Neural cell (in vitro differentiated cells): ENCODE data around the gene PLA2G4C. TPM values are rescaled to one million over a fixed set of nuclear protein-coding genes. Genes with fewer than 3 reads are reported as not detected.

Source experiments
- H2AFZ ChIP-seq: fragments of 200-600, 300-800 bp; sonication (generic), shearing (Covaris generic); 2 replicates; pipeline ENCODE4 v1.6.0; 2014; ENCODE audit warnings: low read depth, mild to moderate bottlenecking, antibody characterized with exemption, low read length, moderate library complexity
- H3F3A ChIP-seq: fragments of 200-600 bp; shearing (Covaris generic); 2 replicates; pipeline ENCODE4 v1.6.1; 2016; ENCODE audit warnings: mild to moderate bottlenecking, moderate library complexity, mixed read lengths, antibody characterized with exemption, low read length; ENCODE audit not compliant: insufficient read depth, poor library complexity, severe bottlenecking
- H3K27ac ChIP-seq: fragments of 200-600, 300-800 bp; sonication (generic), shearing (Covaris generic); 2 replicates; pipeline ENCODE4 v1.5.1; 2014; ENCODE audit warnings: mild to moderate bottlenecking, low read length, moderate library complexity
- H3K27me3 ChIP-seq: fragments of 300-800, 200-600 bp; sonication (generic), shearing (Covaris generic); 2 replicates; pipeline ENCODE4 v1.6.0; 2014; ENCODE audit warnings: mild to moderate bottlenecking, low read depth, low read length, moderate library complexity; ENCODE audit not compliant: insufficient read depth
- H3K36me3 ChIP-seq: fragments of 300-800, 200-600 bp; sonication (generic), shearing (Covaris generic); 2 replicates; pipeline ENCODE4 v1.5.1; 2014; ENCODE audit warnings: mild to moderate bottlenecking, antibody characterized with exemption, low read length, moderate library complexity; ENCODE audit not compliant: insufficient read depth
- H3K4me2 ChIP-seq: fragments of 300-800, 200-600 bp; sonication (generic), shearing (Covaris generic); 2 replicates; pipeline ENCODE4 v1.6.0; 2014; ENCODE audit warnings: mild to moderate bottlenecking, low read length
- H3K4me3 ChIP-seq: fragments of 300-800, 200-600 bp; sonication (generic), shearing (Covaris generic); 2 replicates; pipeline ENCODE4 v1.5.1; 2014; ENCODE audit warnings: mild to moderate bottlenecking, low read length, moderate library complexity
- H3K79me2 ChIP-seq: fragments of 200-600 bp; shearing (Covaris generic); replicated peaks from 2 replicates; pipeline ENCODE4 v1.6.0; 2014; ENCODE audit warnings: mild to moderate bottlenecking, low read length, moderate library complexity; ENCODE audit not compliant: insufficient read depth
- H3K9ac ChIP-seq: fragments of 300-800, 200-600 bp; sonication (generic), shearing (Covaris generic); 2 replicates; pipeline ENCODE4 v1.6.1; 2016; ENCODE audit warnings: mild to moderate bottlenecking, low read length, mixed read lengths
- H3K9me2 ChIP-seq: fragments of 200-600 bp; shearing (Covaris generic); 2 replicates; pipeline ENCODE4 v1.6.1; 2016; ENCODE audit warnings: mild to moderate bottlenecking, low read length, mixed read lengths; ENCODE audit not compliant: insufficient read depth
- H3K9me3 ChIP-seq: fragments of 200-600, 300-800 bp; sonication (generic), shearing (Covaris generic); 2 replicates; pipeline ENCODE4 v1.6.1; 2016; ENCODE audit warnings: mild to moderate bottlenecking, mixed run types, low read length, moderate library complexity, mixed read lengths
- H4K20me1 ChIP-seq: fragments of 200-600 bp; shearing (Covaris generic); 2 replicates; pipeline ENCODE4 v1.6.1; 2016; ENCODE audit warnings: mild to moderate bottlenecking, mixed run types; ENCODE audit not compliant: insufficient read depth
- CTCF ChIP-seq: fragments of 450-650 bp; IDR thresholded peaks from 2 replicates; pipeline ENCODE4 v1.5.1; 2014; ENCODE audit warnings: antibody characterized with exemption, mild to moderate bottlenecking, moderate library complexity; ENCODE audit not compliant: poor library complexity, severe bottlenecking
- EP300 ChIP-seq: fragments of 450-650 bp; conservative IDR thresholded peaks from 2 replicates; pipeline ENCODE4 v1.6.1; 2014; ENCODE audit warnings: antibody characterized with exemption, mild to moderate bottlenecking, moderate library complexity; ENCODE audit not compliant: poor library complexity, severe bottlenecking
- EZH2 ChIP-seq: fragments of 200-600, 300-800 bp; shearing (Covaris generic), sonication (generic); IDR thresholded peaks from 2 replicates; pipeline ENCODE4 v1.6.1; 2014; ENCODE audit warnings: antibody characterized with exemption, low read length, borderline replicate concordance, mild to moderate bottlenecking; ENCODE audit not compliant: insufficient read depth, poor library complexity, severe bottlenecking
- MXI1 ChIP-seq: fragments of 450-650 bp; conservative IDR thresholded peaks from 2 replicates; pipeline ENCODE4 v1.6.1; 2014; ENCODE audit warnings: antibody characterized with exemption, mild to moderate bottlenecking; ENCODE audit not compliant: poor library complexity, severe bottlenecking
- POLR2AphosphoS5 ChIP-seq: IDR thresholded peaks from 2 replicates; pipeline ENCODE4 v1.6.1; 2012
- RAD21 ChIP-seq: fragments of 450-650 bp; conservative IDR thresholded peaks from 2 replicates; pipeline ENCODE4 v1.6.1; 2014; ENCODE audit warnings: antibody characterized with exemption, mild to moderate bottlenecking, moderate library complexity
- REST ChIP-seq: IDR thresholded peaks from 2 replicates; pipeline ENCODE4 v1.6.1; 2012; ENCODE audit warnings: borderline replicate concordance
- SMC3 ChIP-seq: fragments of 450-650 bp; conservative IDR thresholded peaks from 2 replicates; pipeline ENCODE4 v1.6.1; 2014; ENCODE audit warnings: antibody characterized with exemption, mild to moderate bottlenecking, moderate library complexity; ENCODE audit not compliant: poor library complexity
- TAF1 ChIP-seq: IDR thresholded peaks from 2 replicates; pipeline ENCODE4 v1.6.1; 2012; ENCODE audit warnings: low read depth
- polyA plus RNA-seq: library from polyadenylated mRNA; depleted of rRNA; stranded (reverse); fragments of >200 nt; gene quantifications from 2 replicates; pipeline ENCODE4 v1.2.3, GENCODE V29; 2014

PLA2G4C gene
- polyA plus RNA-seq, 1 donor from 2014 or later, result 8.6 TPM

DNA sequence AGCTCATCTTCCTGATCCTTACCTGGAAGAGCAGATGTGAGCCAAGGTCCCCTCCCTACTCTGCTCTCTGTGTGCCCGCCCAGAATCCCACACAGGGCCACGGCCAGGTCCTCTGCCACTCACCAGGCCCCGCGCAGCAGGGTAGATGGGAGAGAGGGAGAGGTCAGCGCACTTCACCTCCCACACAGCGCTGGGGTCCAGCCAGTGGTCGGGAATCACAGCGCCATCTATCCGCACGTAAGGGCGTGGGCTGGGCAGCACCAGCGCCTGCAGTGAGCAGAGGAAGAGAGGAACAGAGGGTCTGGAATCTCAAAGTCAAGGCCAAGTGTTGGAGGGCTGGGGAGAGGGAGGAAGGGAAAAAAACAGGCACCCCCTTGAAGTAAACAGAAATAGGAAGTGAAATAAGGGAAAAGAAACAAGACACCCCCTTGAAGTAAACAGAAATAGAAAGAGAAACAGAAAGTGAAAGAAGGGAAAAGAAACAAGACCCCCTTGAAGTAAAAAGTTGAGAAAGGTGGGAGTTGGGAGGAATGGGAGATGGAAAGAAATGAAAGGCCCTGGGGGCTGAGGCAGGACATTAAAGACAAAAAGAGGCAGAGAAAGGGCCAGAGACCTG lies 7.0 kb upstream of the PLA2G4C start:
- no peaks in the 10 kb centered on the region for H3K27me3 ChIP-seq
- H3F3A ChIP-seq, result no peaks in the 10 kb centered on the region
- H3K4me2 ChIP-seq, result no peak overlapping the region
- H3K9me3 ChIP-seq, result no peaks in the 10 kb centered on the region
- H3K9ac ChIP-seq, result no peak overlapping the region
- H3K9me2 ChIP-seq, result no peaks in the 10 kb centered on the region
- no peaks in the 10 kb centered on the region for H4K20me1 ChIP-seq
- no peak overlapping the region for H2AFZ ChIP-seq
- no peak overlapping the region for H3K27ac ChIP-seq
- H3K79me2 ChIP-seq, result no peaks in the 10 kb centered on the region
- TF ChIP-seq POLR2AphosphoS5 (no peak), RAD21 (no peak), SMC3 (no peak), EZH2 (no peak), CTCF (no peak)
- no peak overlapping the region for H3K4me3 ChIP-seq
- H3K36me3 ChIP-seq, result no peaks in the 10 kb centered on the region

DNA sequence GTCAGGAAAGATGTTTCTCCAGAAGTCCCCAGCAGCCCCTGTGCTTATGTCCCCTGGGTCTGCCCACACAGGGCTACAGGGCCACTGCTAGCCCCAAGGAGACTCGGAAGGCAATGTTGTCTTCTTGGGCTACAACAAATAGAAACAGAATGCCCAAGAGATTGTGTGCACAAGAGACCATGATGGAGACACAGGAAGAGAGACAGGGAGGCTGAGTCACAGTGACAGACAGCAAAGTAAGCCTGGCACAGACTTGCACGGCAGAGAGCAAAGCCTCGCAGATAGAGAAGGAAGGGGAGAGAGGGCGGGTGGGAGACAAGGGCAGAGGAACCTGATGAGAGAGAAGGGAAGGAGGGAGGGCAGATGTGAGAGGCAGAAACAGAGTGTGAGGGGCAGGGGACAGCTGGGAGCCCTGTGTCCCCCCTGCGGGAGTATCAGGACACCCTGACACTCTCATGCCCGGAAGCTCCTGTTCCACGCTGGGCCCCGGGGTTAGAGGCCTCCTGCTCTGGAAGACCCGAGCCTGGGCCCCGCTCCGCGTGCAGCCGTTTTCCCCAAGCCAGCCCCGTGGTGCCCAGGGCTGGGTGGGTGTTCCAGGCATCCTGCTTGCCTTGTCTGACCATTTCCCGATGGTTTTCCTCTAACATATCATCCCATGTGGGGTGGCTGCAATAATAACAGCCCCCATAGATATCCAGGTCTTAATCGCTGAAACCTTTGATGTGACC lies 2.7 kb upstream of the PLA2G4C start:
- no peak overlapping the region for H3K27ac ChIP-seq
- H3K9me2 ChIP-seq, result no peaks in the 10 kb centered on the region
- no peak overlapping the region for H3K9ac ChIP-seq
- no peaks in the 10 kb centered on the region for H3K9me3 ChIP-seq
- no peaks in the 10 kb centered on the region for H4K20me1 ChIP-seq
- H3K79me2 ChIP-seq, result no peaks in the 10 kb centered on the region
- H3K36me3 ChIP-seq, result no peaks in the 10 kb centered on the region
- H3K4me2 ChIP-seq, result no peak overlapping the region
- H3F3A ChIP-seq, result no peaks in the 10 kb centered on the region
- no peak overlapping the region for H3K4me3 ChIP-seq
- no peak overlapping the region for H2AFZ ChIP-seq
- H3K27me3 ChIP-seq, result no peaks in the 10 kb centered on the region
- TF ChIP-seq MXI1, result no peak
- no peak for TF ChIP-seq CTCF
- TF ChIP-seq REST, result no peak
- TF ChIP-seq SMC3, result no peak
- no peak for TF ChIP-seq EP300
- no peak for TF ChIP-seq TAF1
